HG02798 (cell line): ENCODE measurements around the gene KLK4.

Experiments
- ATAC-seq: cut with Tn5 transposase; IDR thresholded peaks from one replicate; pipeline ENCODE4 v1.9.1; 2021; ENCODE audit warnings: mild to moderate bottlenecking; ENCODE audit not compliant: unreplicated experiment, poor library complexity

The KLK4 gene, protein sequence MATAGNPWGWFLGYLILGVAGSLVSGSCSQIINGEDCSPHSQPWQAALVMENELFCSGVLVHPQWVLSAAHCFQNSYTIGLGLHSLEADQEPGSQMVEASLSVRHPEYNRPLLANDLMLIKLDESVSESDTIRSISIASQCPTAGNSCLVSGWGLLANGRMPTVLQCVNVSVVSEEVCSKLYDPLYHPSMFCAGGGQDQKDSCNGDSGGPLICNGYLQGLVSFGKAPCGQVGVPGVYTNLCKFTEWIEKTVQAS

DNA sequence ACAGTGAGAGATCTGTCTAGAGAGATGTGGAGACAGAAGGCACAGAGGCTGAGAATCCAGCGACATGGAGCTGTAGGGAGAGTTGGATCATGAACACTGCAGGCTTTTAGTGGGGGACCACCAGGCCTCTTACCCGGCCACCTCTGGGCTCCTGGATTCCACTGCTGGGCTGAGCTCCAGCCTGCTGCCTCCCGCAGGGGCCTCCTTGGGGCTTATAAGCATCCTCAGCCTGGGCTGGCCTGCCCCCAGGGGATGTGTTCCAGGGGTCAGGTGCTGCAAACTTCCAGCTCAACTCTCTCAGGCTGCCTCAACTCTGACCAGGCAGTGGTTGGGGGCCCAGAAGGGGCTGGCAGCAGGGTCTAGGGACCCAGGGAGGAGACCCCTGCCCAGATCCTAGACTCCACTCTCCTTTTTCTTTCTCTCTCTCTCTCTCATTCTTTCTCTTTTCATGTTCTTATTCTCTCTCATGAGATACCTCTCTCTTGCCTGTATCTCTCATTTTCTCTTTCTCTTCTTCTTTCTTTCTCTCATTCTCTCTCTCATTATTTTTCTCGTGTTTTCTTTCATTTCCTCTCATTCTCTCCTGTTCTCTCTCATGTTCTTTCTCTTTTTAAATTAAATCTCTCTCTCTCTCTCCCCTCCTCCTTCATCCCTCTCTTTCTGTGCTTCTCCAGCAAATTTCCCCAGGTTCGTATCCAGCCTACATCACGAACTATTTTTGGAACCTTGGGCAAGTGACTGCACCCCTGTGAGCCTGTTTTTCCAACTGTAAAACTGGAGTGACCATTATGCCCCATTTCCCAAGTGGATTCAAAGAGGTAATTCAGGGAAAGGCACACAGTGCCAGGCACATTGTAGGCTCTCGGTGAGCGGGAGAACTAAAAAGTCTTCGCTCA, at the start of gene KLK4:
Gene KLK4 (minus strand): TSS at position 190 of the 896 bp plus-strand sequence. CDS start 657 bp downstream, outside the sequence.
- ATAC-seq, result no peak

DNA sequence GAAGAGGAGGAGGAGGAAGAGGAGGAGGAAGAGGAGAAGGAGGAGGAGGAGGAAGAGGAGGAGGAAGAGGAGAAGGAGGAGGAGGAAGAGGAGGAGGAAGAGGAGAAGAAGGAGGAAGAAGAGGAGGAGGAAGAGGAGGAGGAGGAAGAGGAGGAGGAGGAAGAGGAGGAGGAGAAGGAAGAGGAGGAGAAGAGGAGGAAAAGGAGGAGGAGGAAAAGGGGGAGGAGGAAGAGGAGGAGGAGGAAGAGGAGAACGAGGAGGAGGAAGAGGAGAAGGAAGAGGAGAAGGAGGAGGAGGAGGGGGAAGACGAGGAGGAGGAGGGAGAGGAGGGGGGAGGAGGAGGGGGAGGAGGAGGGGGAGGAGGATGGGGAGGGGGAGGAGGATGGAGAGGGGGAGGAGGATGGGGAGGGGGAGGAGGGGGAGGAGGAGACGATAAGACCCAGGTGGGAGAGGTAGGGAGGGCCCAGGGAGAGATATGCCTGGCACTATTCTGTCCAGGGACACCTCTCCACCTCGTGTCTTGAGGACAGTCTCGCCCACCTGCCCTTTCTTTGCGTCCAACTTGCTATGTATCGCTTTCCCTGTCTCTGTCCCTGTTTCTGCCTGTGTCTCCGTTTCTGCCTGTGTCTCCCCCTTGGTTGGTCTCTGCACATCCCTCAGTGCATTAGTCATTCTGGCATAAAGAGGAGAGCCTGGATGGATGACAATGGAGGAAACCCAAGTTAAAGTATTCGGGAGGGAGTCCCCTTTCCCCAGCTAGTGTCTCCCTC, 48.7 kb upstream of the KLK4 start:
- no peak for ATAC-seq

DNA sequence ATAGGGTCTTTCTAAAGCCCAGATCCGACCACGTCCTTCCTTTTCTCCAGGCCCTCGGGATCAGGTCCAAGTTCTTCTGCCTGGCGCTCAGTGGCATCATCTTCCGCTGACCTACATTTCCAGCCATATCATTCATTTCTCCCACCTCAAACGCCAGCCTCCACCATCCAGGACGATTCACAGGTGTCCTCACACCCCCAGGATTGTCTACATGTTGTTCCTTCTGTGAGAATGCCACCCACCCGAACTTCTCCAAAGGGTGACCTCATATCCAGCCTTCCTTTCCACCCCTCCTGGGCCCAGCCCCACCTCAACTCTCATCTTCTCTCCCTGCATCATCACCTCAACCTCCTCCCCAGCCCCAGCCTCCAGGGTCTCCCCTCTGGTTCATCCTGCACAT, 46.4 kb upstream of the KLK4 start:
- no peak for ATAC-seq

DNA sequence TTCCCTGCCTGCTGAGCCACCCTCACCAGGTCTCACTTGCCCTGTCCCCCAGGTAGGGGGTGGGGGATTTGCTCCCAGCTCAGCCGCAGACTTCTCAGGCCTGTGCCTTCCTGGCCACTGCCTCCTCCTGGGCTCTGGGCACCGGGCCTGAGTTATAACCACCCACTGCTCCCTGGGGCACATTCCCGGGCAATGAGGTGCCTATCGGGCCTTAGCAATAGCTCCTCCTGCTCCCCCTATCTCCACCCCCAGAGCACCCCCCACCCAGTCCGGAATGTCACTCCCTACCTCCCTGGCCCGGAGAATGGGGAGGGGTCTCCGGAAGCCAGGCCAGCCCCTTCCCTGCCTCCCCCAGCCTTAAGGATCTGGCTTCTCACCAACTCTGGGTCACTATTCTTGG, 41.7 kb upstream of the KLK4 start, which contains the start of gene KLK5:
Gene KLK5 (minus strand): TSS at position 129 of the 400 bp plus-strand sequence. CDS start 381 bp downstream, outside the sequence.
- no peak for ATAC-seq

DNA sequence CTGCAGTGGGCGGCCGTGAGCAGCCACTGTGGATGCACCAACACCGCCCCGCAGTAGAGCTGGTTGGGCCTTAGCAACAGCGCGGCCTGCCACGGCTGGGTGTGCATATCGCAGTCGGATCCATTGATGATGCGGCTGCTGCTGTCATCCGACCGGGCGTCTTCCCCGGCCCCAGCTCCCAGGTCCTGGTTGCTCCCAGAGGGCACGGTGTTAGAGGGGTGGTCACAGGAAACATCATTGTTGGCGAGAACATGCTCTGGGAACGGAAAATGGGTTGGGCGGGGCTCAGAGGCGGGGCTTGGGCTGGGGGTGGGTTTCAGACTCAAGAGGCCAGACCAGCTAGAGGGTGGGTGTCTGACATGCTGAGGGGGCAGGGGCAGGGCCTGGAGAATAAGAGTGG, 38.7 kb upstream of the KLK4 start:
- no peak for ATAC-seq

DNA sequence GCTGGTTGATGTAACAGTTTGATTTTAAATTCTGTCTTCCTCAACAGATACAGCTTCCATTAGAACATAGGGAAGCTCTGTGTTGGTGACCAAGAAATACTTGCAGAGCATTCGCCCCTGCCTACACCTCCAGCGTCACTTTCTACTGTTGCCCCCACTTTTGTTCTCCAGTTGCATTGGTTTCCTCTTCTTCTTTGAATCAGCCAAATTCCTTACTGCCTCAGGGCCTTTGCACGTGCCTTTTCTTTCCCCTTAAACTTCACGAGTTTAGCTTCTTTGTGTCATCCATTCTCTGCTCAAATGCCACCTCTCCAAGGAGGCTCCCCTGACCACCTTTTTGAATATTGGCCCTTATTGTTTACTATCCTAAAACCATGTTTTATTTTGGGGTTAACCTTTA, 35.9 kb upstream of the KLK4 start:
- ATAC-seq, result no peak

DNA sequence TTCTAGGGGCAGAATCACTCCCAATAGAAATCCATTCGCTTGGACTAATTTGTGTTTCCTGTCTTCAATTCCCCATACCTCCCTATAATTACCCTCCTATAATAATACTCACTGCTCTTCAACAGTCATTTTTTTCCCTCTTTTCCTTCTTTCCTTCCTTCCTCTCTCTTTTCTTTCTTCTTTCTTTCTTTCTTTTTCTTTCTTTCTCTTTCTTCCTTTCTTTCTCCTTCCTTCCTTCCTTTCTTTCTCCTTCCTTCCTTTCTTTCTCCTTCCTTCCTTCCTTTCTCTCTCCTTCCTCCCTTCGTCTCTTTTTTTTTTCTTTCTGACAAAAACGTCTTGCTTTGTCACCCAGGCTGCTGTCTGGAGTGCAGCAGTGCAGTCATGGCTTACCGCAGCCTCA, 33.6 kb upstream of the KLK4 start:
- ATAC-seq, result no peak

DNA sequence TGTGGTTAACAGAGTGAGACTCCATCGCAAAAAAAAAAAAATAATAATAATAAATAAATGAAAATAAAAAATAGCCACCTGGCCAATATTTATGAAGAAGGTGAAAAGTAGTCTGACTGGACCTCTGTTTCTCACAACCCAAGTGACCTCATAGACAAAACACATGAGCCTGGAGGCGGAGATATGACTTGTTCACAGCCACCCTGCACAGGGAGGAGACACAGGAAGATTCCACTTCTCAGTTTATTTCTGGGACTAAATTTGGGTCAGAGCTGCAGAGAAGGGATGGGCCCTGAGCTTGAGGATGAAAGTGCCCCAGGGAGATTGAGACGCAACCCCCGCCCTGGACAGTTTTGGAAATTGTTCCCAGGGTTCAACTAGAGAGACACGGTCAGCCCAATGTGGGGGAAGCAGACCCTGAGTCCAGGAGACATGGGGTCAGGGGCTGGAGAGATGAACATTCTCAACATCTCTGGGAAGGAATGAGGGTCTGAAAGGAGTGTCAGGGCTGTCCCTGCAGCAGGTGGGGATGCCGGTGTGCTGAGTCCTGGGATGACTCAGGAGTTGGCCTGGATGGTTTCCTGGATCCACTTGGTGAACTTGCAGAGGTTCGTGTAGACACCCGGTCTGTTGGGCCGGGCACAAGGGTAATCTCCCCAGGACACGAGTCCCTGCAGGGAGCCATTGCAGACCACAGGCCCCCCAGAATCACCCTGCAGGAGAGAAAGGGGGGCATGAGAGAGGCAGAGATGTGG, 32.1 kb upstream of the KLK4 start:
- no peak for ATAC-seq

DNA sequence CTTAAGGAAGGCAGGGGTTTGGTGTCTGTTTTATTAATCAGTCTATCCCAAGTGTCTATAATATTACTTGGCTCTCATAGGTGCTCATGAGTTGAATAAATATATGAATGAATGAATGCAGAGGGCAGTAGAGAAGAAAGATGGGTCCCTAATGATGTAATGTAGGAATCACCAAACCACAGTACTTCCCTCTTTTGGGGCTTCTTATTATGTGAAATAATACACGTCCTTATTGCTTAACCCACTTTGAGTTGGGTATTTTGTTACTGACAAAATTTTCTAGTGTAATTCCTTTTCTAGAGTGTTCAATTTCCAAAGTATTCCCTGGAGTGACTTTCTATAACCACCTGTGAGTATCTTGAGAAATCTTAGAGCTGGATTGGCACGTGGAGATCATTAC, 28.4 kb upstream of the KLK4 start:
- no peak for ATAC-seq

DNA sequence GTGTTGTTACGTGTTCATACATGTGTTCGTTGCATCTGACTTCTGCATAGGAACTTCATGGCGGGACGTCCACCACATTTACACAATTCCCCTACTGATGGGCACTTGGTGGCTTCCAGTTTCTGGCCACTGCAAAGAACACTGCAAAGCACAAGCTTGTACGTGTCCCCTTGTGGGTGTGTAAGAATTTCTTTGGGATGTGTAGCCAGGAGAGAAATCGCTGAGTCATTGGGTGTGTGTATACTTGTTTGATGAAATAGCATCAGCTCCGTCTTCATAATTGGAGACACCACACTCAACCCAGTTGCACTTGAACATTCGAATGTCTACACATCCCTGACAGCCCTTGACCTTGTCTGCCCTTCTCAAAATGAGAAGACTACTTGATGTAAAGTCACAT, 22.4 kb upstream of the KLK4 start:
- ATAC-seq, result no peak

DNA sequence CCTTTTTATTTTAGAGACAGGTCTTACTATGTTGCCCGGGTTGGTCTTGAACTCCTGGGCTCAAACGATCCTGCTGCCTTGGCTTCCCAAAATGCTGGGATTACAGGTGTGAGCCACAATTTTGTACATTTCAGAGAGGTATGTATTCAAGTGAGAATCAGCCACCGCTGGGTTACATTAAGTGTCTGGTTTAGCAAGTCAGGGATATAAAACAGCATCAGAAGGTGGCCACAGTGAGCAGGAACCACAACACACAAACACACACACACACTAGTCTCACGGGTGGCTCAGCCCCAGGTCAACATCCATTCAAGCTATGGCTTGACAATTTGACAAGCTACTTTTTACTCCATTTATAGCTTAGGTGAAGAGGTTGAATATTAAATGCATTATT, 21.5 kb upstream of the KLK4 start:
- ATAC-seq, result no peak

DNA sequence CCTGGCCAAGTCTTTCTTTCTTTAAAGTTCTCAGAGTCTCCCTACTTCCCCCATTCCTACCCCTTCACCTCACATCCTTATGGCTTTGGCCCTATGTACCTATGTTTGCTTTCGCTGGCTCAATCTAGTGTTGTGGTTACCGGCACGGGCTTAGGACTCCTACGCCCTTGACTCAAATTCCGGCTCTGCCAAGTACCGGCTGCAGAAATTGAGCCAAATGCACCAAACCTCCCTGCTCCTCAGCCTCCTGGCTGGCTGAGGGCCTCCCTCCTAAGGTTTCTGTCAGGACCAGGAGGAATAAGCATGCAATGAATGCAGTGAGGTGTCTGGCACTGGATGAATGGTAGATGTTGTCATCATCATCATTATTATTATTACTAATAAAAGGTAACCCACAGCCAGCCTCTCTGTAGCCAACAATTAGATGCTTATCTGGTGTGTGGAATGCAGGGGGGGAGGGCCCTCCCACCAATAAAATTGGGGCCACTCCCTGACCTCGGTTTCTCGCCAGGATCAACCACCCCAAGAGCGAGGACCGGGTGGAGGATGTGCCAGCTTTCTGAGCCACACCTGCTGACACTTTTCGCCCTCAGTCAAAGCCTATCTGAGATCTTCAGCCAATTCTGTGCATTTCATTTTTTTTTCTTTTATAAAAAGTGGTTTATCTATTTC, 21.0 kb upstream of the KLK4 start:
- no peak for ATAC-seq

DNA sequence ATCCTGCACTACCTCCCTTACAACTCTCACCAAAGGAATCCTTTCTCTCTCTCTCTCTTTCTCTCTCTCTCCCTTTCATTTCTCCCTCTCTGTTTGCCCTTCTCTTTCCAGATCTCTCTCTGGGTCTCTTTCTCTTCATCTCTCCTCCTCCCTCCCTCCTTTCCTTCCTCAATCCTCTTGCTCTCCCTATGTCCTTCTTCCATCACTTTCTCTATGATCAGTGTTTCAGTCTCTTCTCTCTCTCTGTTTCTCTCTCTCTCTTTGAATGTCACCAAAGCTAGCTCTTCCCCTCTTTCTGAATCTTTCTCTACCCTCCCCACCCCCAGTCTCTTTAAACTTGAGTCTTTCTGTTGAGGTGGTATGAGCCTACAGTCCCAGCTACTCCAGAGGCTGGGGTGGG, 19.8 kb upstream of the KLK4 start:
- ATAC-seq, result no peak

DNA sequence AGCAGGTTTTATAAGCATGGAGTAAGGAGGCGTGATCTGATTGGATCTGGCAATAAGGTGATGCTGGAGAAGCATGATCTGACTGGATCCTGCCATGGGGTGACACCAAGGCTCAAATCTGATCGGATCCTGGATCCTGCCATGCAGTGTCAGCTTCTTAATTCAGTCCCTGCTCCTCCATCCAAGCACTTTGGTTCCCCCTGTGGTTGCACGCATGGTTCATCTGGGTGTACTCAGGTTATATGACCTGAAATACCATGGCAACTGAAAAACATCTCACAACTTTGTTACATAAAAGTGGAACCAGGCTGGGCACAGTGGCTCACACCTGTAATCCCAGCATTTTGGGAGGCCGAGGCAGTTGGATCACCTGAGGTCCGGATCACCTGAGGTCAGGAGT, 17.6 kb upstream of the KLK4 start:
- no peak for ATAC-seq

DNA sequence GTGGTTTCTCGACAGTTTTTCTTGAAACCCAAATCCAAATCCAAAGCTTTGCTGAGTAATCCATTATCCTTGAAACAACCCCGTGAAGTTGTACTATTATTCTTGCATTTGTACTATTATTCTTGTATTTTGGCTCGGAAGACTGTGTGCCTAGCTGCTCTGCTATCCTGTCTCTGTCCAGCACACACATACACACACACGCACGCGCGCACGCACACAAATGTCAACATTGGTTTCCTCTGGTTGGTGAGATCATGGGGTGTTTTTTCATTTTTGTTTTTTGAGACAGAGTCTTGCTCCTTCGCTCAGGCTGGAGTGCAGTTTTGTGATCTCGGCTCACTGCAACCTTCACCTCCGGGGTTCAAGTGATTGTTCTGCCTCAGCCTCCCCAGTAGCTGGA, 14.9 kb upstream of the KLK4 start:
- no peak for ATAC-seq

DNA sequence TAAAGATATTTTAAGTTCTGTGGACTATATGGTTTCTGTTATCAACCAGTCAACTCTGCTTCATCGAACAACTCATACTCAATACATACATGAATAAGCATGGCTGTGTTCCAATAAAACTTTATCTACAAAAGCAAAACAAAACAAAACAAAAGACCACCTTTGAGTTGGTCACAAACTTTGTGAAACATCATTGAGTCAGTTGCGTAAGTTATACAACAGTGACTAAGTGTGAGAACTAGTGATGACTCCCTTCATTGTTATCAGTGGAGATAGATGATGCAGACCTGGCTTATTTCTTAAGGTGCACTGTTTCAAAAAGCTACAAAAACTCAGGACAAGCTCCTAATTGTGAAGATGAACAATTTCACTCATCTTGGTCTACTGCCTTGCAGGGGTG, 14.5 kb upstream of the KLK4 start:
- no peak for ATAC-seq

DNA sequence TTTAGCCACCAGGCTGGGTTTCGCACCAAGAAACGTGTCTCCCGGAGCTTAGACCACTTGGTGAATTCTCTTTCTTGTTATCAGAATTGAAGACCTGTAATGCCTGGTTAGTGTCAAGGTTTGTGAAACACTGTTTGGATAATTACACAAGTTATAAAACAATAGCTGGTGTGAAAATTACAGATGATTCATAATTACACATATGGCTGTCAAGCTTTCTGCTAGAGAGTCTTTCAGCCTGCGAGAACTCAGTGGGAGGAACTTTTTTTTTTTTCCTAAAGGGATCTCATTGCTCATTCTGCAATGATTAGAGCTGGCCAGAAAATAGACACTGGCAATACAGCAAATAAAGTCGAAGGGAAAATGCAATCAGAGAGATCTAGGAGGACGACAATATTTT, 13.4 kb upstream of the KLK4 start:
- ATAC-seq, result no peak

DNA sequence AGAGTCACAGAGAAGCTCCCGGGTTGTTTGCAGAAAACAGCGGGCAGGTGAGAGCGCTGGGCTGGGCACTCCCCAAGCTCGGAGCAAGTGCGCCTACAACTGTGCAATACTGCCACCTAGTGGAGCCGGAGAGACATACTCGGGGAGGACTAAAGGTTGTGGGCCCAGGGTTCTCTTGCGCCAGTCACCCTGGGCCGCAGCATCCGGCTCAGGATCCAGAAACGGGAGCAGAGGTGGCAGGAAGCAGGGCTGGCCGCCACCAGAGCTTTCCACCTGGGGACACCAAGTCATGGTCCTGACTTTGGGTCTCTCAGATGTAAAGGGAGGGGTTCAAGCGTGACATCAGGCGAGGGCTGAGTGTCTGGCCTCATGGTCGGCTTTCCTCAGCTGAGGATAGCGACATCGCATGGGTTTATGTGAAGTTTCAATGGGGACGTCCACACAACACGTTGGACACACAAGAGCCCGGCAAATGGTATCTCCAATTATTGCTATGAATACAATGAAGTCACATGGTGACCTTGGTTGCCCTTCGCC, 11.2 kb upstream of the KLK4 start:
- peak; percentile 71 for ATAC-seq
